SJCRH30 (cell line): ENCODE data around the gene LHX5. TPM values are rescaled to one million over a fixed set of nuclear protein-coding genes. Genes with fewer than 3 reads are reported as not detected.
"Not testable (repeated sequence)": the region's sequence is repeated elsewhere in the genome, so short reads cannot be mapped to it uniquely, and the experiment has no call there.

Experiments used
- DNase-seq, 2 experiments: peaks; one replicate each; pipeline ENCODE4 v3.0.0-alpha.2; 2015 to 2020
- H3K27ac ChIP-seq: fragments of 250-450 bp; sonication (Bioruptor Pico); 2 replicates; pipeline ENCODE4 v1.5.1; 2020; ENCODE audit warnings: mild to moderate bottlenecking, moderate library complexity
- H3K27me3 ChIP-seq: fragments of 250-450 bp; sonication (Bioruptor Pico); 2 replicates; pipeline ENCODE4 v1.5.1; 2020; ENCODE audit warnings: mild to moderate bottlenecking, moderate library complexity
- H3K36me3 ChIP-seq: fragments of 250-450 bp; sonication (Bioruptor Pico); 2 replicates; pipeline ENCODE4 v1.5.1; 2020; ENCODE audit warnings: mild to moderate bottlenecking, moderate library complexity
- H3K4me1 ChIP-seq: fragments of 250-450 bp; sonication (Bioruptor Pico); 2 replicates; pipeline ENCODE4 v1.5.1; 2020; ENCODE audit warnings: mild to moderate bottlenecking, moderate library complexity
- H3K4me3 ChIP-seq: fragments of 250-450 bp; sonication (Bioruptor Pico); 2 replicates; pipeline ENCODE4 v1.5.1; 2020; ENCODE audit warnings: mild to moderate bottlenecking, moderate library complexity
- H3K9me3 ChIP-seq: fragments of 250-450 bp; sonication (Bioruptor Pico); replicated peaks from 2 replicates; pipeline ENCODE4 v1.5.1; 2020; ENCODE audit warnings: mild to moderate bottlenecking, moderate library complexity
- total RNA-seq: library from RNA; depleted of rRNA; stranded (reverse); fragments of >200 nt; shearing (Covaris generic); gene quantifications from 2 replicates; pipeline ENCODE4 v1.2.3, GENCODE V29; 2014; rRNA removed

Gene LHX5
- total RNA-seq = not detected in 2 replicates

GRCh38 chr12:113471619-113472171, at the start of gene LHX5:
Gene LHX5 (minus strand): TSS chr12:113471871. CDS start chr12:113471498, 373 bp downstream.
- Histone ChIP-seq H3K4me3 (no peak within 1 kb of the TSS), H3K27ac (no peak within 1 kb of the TSS), H3K27me3 (peaks cover 13% of the 10 kb centered on the region; the same call in 1 of the 2 replicates), H3K9me3 (no peaks in the 10 kb centered on the region), H3K36me3 (no peaks in the 10 kb centered on the region), H3K4me1 (no peaks in the 10 kb centered on the region)
- no peak for DNase-seq

- Histone ChIP-seq H3K4me3 (no peak overlapping the region), H3K36me3 (no peaks in the 10 kb centered on the region), H3K27me3 (peaks cover 15% of the 10 kb centered on the region; the same call in 1 of the 2 replicates), H3K9me3 (no peaks in the 10 kb centered on the region), H3K27ac (no peak overlapping the region), H3K4me1 (no peaks in the 10 kb centered on the region)
- DNase-seq = no peak
Measured at GRCh38 chr12:113519464-113520307, 48.0 kb upstream of the LHX5 start.

GRCh38 chr12:113515082-113515856, 43.6 kb upstream of the LHX5 start:
- H3K9me3 ChIP-seq = no peaks in the 10 kb centered on the region
- no peak overlapping the region for H3K27ac ChIP-seq
- H3K4me1 ChIP-seq = no peaks in the 10 kb centered on the region
- H3K27me3 ChIP-seq = 0 out of 2 replicates have a peak, but pooled peaks cover 4% of the 10 kb centered on the region
- DNase-seq = no peak
- no peak overlapping the region for H3K4me3 ChIP-seq
- H3K36me3 ChIP-seq = no peaks in the 10 kb centered on the region

GRCh38 chr12:113514602-113515001, 42.9 kb upstream of the LHX5 start:
- no peak overlapping the region for H3K27ac ChIP-seq
- no peaks in the 10 kb centered on the region for H3K9me3 ChIP-seq
- no peaks in the 10 kb centered on the region for H3K36me3 ChIP-seq
- DNase-seq = no peak
- H3K27me3 ChIP-seq = 0 out of 2 replicates have a peak, but pooled peaks cover 4% of the 10 kb centered on the region
- no peak overlapping the region for H3K4me3 ChIP-seq
- no peaks in the 10 kb centered on the region for H3K4me1 ChIP-seq

- Histone ChIP-seq H3K27me3 (no peaks in the 10 kb centered on the region), H3K27ac (no peak overlapping the region), H3K4me3 (no peak overlapping the region), H3K36me3 (no peaks in the 10 kb centered on the region), H3K9me3 (no peaks in the 10 kb centered on the region), H3K4me1 (no peaks in the 10 kb centered on the region)
- DNase-seq = no peak
Measured at GRCh38 chr12:113512568-113512967, 40.9 kb upstream of the LHX5 start.

- no peaks in the 10 kb centered on the region for H3K27me3 ChIP-seq
Measured at GRCh38 chr12:113506867-113507266, 35.2 kb upstream of the LHX5 start.

GRCh38 chr12:113505941-113506340, 34.3 kb upstream of the LHX5 start:
- no peak overlapping the region for H3K4me3 ChIP-seq
- no peak overlapping the region for H3K27ac ChIP-seq
- no peaks in the 10 kb centered on the region for H3K9me3 ChIP-seq
- H3K36me3 ChIP-seq = no peaks in the 10 kb centered on the region
- no peaks in the 10 kb centered on the region for H3K27me3 ChIP-seq
- no peak for DNase-seq
- H3K4me1 ChIP-seq = no peaks in the 10 kb centered on the region

More at GRCh38 chr12:113506867-113507266, 35.2 kb upstream of the LHX5 start:
- no peak overlapping the region for H3K27ac ChIP-seq
- no peaks in the 10 kb centered on the region for H3K36me3 ChIP-seq
- no peaks in the 10 kb centered on the region for H3K4me1 ChIP-seq
- H3K4me3 ChIP-seq = no peak overlapping the region
- no peaks in the 10 kb centered on the region for H3K9me3 ChIP-seq
- no peak for DNase-seq

- Histone ChIP-seq H3K4me3 (no peak overlapping the region), H3K27ac (no peak overlapping the region), H3K27me3 (no peaks in the 10 kb centered on the region), H3K4me1 (no peaks in the 10 kb centered on the region), H3K36me3 (no peaks in the 10 kb centered on the region), H3K9me3 (no peaks in the 10 kb centered on the region)
- no peak for DNase-seq
Measured at GRCh38 chr12:113504917-113505316, 33.2 kb upstream of the LHX5 start.

GRCh38 chr12:113500782-113501311, 29.2 kb upstream of the LHX5 start:
- Histone ChIP-seq H3K4me1 (no peaks in the 10 kb centered on the region), H3K36me3 (no peaks in the 10 kb centered on the region), H3K27me3 (no peaks in the 10 kb centered on the region), H3K9me3 (no peaks in the 10 kb centered on the region), H3K4me3 (no peak overlapping the region), H3K27ac (no peak overlapping the region)
- DNase-seq = no peak

- no peak for DNase-seq
- Histone ChIP-seq H3K4me1 (no peaks in the 10 kb centered on the region), H3K27ac (no peak overlapping the region), H3K36me3 (no peaks in the 10 kb centered on the region), H3K9me3 (no peaks in the 10 kb centered on the region), H3K4me3 (no peak overlapping the region), H3K27me3 (no peaks in the 10 kb centered on the region)
Measured at GRCh38 chr12:113500306-113500675, 28.6 kb upstream of the LHX5 start.

- no peak for DNase-seq
- Histone ChIP-seq H3K4me3 (no peak overlapping the region), H3K4me1 (no peaks in the 10 kb centered on the region), H3K9me3 (no peaks in the 10 kb centered on the region), H3K27ac (no peak overlapping the region), H3K36me3 (no peaks in the 10 kb centered on the region), H3K27me3 (no peaks in the 10 kb centered on the region)
Measured at GRCh38 chr12:113498490-113498889, 26.8 kb upstream of the LHX5 start.

GRCh38 chr12:113497693-113498092, 26.0 kb upstream of the LHX5 start:
- Histone ChIP-seq H3K36me3 (no peaks in the 10 kb centered on the region), H3K9me3 (no peaks in the 10 kb centered on the region), H3K4me3 (no peak overlapping the region), H3K4me1 (no peaks in the 10 kb centered on the region), H3K27me3 (no peaks in the 10 kb centered on the region), H3K27ac (no peak overlapping the region)
- DNase-seq = no peak

GRCh38 chr12:113495941-113496340, 24.3 kb upstream of the LHX5 start:
- H3K36me3 ChIP-seq, DNase-seq, H3K9me3 ChIP-seq, H3K27ac ChIP-seq, H3K27me3 ChIP-seq, H3K4me3 ChIP-seq, H3K4me1 ChIP-seq: not testable (repeated sequence)

GRCh38 chr12:113488322-113488721, 16.7 kb upstream of the LHX5 start:
- no peak for DNase-seq
- no peak overlapping the region for H3K27ac ChIP-seq
- H3K4me1 ChIP-seq = no peaks in the 10 kb centered on the region
- no peaks in the 10 kb centered on the region for H3K9me3 ChIP-seq
- peaks cover 4% of the 10 kb centered on the region; the same call in 1 of the 2 replicates for H3K27me3 ChIP-seq
- no peaks in the 10 kb centered on the region for H3K36me3 ChIP-seq
- no peak overlapping the region for H3K4me3 ChIP-seq

- DNase-seq = no peak
- H3K9me3 ChIP-seq = no peaks in the 10 kb centered on the region
- no peaks in the 10 kb centered on the region for H3K4me1 ChIP-seq
- H3K36me3 ChIP-seq = no peaks in the 10 kb centered on the region
- no peak overlapping the region for H3K27ac ChIP-seq
- peaks cover 4% of the 10 kb centered on the region; the same call in 1 of the 2 replicates for H3K27me3 ChIP-seq
- no peak overlapping the region for H3K4me3 ChIP-seq
Measured at GRCh38 chr12:113486722-113487121, 15.1 kb upstream of the LHX5 start.
